HepG2 (cell line): Measurements from ENCODE around the gene TET3. TPM values are rescaled to one million over a fixed set of nuclear protein-coding genes. Genes with fewer than 3 reads are reported as not detected.

Experiments used
- EZH2 ChIP-seq: conservative IDR thresholded peaks from 2 replicates; pipeline ENCODE4 v1.6.1; 2012; ENCODE audit warnings: mild to moderate bottlenecking, low read depth, low read length, moderate library complexity
- FIP1L1 ChIP-seq: fragments of 200-400 bp; formaldehyde crosslinking; IDR thresholded peaks from 2 replicates; pipeline ENCODE4 v1.6.1; 2018; ENCODE audit warnings: low read depth, mild to moderate bottlenecking, low read length, moderate library complexity, borderline replicate concordance; ENCODE audit not compliant: insufficient read depth
- IRX3 ChIP-seq: sonication (generic); formaldehyde crosslinking; IDR thresholded peaks from 2 replicates; pipeline ENCODE4 v1.8.1; 2023; ENCODE audit warnings: mild to moderate bottlenecking, low read depth, missing genetic modification reagents, borderline replicate concordance
- JDP2 ChIP-seq: sonication (generic); formaldehyde crosslinking; IDR thresholded peaks from 2 replicates; pipeline ENCODE4 v1.8.1; 2022; ENCODE audit warnings: missing genetic modification reagents, borderline replicate concordance
- RXRA ChIP-seq: sonication (generic); formaldehyde crosslinking; IDR thresholded peaks from 2 replicates; pipeline ENCODE4 v1.5.1; 2020; ENCODE audit warnings: missing genetic modification reagents
- SATB2 ChIP-seq: sonication (generic); formaldehyde crosslinking; IDR thresholded peaks from 2 replicates; pipeline ENCODE4 v1.5.0; 2020; ENCODE audit warnings: missing genetic modification reagents
- STAG1 ChIP-seq: sonication (generic); formaldehyde crosslinking; IDR thresholded peaks from 2 replicates; pipeline ENCODE4 v1.4.0; 2020; ENCODE audit warnings: missing genetic modification reagents
- XBP1 ChIP-seq: sonication (generic); formaldehyde crosslinking; IDR thresholded peaks from 2 replicates; pipeline ENCODE4 v1.5.0; 2020; ENCODE audit warnings: missing genetic modification reagents
- ZNF234 ChIP-seq: sonication (generic); formaldehyde crosslinking; conservative IDR thresholded peaks from 2 replicates; pipeline ENCODE4 v1.5.1; 2020; ENCODE audit warnings: mild to moderate bottlenecking, missing genetic modification reagents
- ZNF335 ChIP-seq: sonication (generic); formaldehyde crosslinking; IDR thresholded peaks from 2 replicates; pipeline ENCODE4 v1.4.0; 2020; ENCODE audit warnings: missing genetic modification reagents
- ZNF430 ChIP-seq: sonication (generic); formaldehyde crosslinking; IDR thresholded peaks from 2 replicates; pipeline ENCODE4 v1.9.0; 2021; ENCODE audit warnings: mild to moderate bottlenecking, missing genetic modification reagents
- ZNF557 ChIP-seq: sonication (generic); formaldehyde crosslinking; IDR thresholded peaks from 2 replicates; pipeline ENCODE4 v1.4.0; 2020; ENCODE audit warnings: missing genetic modification reagents
- ZNF619 ChIP-seq: sonication (generic); formaldehyde crosslinking; IDR thresholded peaks from 2 replicates; pipeline ENCODE4 v1.4.0; 2020; ENCODE audit warnings: mild to moderate bottlenecking, missing genetic modification reagents
- ZNF672 ChIP-seq: sonication (generic); formaldehyde crosslinking; IDR thresholded peaks from 2 replicates; pipeline ENCODE4 v1.8.1; 2022; ENCODE audit warnings: missing genetic modification reagents
- ZNF709 ChIP-seq: sonication (generic); formaldehyde crosslinking; IDR thresholded peaks from 2 replicates; pipeline ENCODE4 v1.5.0; 2020; ENCODE audit warnings: mild to moderate bottlenecking, missing genetic modification reagents
- ZNF713 ChIP-seq: sonication (generic); formaldehyde crosslinking; IDR thresholded peaks from 2 replicates; pipeline ENCODE4 v1.4.0; 2020; ENCODE audit warnings: mild to moderate bottlenecking, missing genetic modification reagents
- ZNF768 ChIP-seq: sonication (generic); formaldehyde crosslinking; IDR thresholded peaks from 2 replicates; pipeline ENCODE4 v1.4.0; 2020; ENCODE audit warnings: missing genetic modification reagents
- ZNF772 ChIP-seq: sonication (generic); formaldehyde crosslinking; IDR thresholded peaks from 2 replicates; pipeline ENCODE4 v1.5.0; 2020; ENCODE audit warnings: mild to moderate bottlenecking, missing genetic modification reagents
- polyA plus RNA-seq, 8 experiments: library from polyadenylated mRNA; depleted of rRNA in 3 of 8; stranded (reverse) in 7 of 8; unstranded in 1 of 8; fragments of >200 nt; fragmentation: Illumina TruSeq in 4 of 8; extraction: Trizol in 4 of 8; gene quantifications; 2 replicates each; pipeline versions ENCODE4 v1.2.1 to v1.2.3, GENCODE V29; 2011 to 2016; ENCODE audit warnings: low read depth in 4 of 8, missing spikeins in 1 of 8, mixed read lengths in 1 of 8; ENCODE audit not compliant: insufficient read depth in 1 of 8
- total RNA-seq, 5 experiments: library from RNA; depleted of rRNA; stranded (reverse); fragments of >200 nt; fragmentation: Illumina TruSeq; extraction: Trizol; gene quantifications; 2 replicates each; pipeline ENCODE4 v1.2.3, GENCODE V29; 2016; ENCODE audit warnings: low read depth in 1 of 5
- TF ChIP-seq, protein P1 (sequence below): sonication (generic); formaldehyde crosslinking; IDR thresholded peaks from 2 replicates; pipeline ENCODE4 v1.4.0; 2020; ENCODE audit warnings: mild to moderate bottlenecking, missing genetic modification reagents
- TF ChIP-seq, protein P2 (sequence below): sonication (generic); formaldehyde crosslinking; IDR thresholded peaks from 2 replicates; pipeline ENCODE4 v1.4.0; 2020; ENCODE audit warnings: mild to moderate bottlenecking, missing genetic modification reagents
- TF ChIP-seq, protein P3 (sequence below): sonication (generic); formaldehyde crosslinking; IDR thresholded peaks from 2 replicates; pipeline ENCODE4 v1.8.0; 2022; ENCODE audit warnings: mild to moderate bottlenecking, missing genetic modification reagents, borderline replicate concordance
- TF ChIP-seq, protein P4 (sequence below): sonication (generic); formaldehyde crosslinking; IDR thresholded peaks from 2 replicates; pipeline ENCODE4 v1.4.0; 2020; ENCODE audit warnings: missing genetic modification reagents, low read depth, mild to moderate bottlenecking, borderline replicate concordance
- TF ChIP-seq, protein P5 (sequence below): sonication (generic); formaldehyde crosslinking; IDR thresholded peaks from 2 replicates; pipeline ENCODE4 v1.4.0; 2020; ENCODE audit warnings: missing genetic modification reagents

The TET3 gene
- total and polyA plus RNA-seq, 2 of the 13 experiments (the other 11 are each of a cell fraction or from before 2014, with no cell fraction given): 4.3 to 6.8 TPM

DNA sequence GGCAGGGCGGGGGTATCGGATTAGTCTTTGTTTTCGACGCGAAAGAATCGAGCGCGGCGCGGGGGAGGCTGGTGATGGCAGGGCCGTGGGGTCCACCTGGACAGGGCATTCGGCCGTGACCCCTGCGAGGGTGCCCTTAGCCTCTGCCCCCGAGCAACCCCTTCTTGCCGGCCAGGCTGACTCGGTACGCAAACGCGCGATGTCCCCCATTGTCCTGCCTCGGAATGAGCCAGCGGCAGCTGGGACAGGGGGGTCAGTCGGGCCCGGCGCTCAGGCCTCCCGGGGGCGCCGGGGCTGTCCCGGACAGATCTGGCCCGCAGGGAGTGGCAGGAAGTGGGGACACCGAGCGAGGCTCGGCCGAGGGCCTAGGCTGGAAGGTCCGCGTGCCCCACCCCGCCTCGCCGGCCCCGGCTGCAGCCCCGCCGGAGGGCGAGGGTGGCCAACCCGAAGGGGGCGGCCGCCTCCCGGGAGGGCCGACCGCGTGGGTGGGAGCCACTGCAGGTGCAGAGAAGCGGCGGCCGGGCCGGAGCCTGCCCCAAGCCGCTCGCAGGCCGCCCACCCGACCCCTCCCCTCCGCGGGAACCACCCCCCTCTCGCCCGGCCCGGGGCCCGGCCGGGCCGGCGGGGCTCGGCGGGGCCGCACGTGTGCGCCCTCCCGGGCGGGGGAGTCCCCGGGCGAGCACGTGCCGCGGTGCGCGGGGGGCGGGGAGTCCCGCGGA, at the start of gene TET3 (continued):
- TF ChIP-seq, protein P1, sequence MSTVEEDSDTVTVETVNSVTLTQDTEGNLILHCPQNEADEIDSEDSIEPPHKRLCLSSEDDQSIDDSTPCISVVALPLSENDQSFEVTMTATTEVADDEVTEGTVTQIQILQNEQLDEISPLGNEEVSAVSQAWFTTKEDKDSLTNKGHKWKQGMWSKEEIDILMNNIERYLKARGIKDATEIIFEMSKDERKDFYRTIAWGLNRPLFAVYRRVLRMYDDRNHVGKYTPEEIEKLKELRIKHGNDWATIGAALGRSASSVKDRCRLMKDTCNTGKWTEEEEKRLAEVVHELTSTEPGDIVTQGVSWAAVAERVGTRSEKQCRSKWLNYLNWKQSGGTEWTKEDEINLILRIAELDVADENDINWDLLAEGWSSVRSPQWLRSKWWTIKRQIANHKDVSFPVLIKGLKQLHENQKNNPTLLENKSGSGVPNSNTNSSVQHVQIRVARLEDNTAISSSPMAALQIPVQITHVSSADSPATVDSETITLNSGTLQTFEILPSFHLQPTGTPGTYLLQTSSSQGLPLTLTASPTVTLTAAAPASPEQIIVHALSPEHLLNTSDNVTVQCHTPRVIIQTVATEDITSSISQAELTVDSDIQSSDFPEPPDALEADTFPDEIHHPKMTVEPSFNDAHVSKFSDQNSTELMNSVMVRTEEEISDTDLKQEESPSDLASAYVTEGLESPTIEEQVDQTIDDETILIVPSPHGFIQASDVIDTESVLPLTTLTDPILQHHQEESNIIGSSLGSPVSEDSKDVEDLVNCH: 0 out of 2 replicates have a peak, but pooled peaks have one; percentile 57
- TF ChIP-seq, protein P2, sequence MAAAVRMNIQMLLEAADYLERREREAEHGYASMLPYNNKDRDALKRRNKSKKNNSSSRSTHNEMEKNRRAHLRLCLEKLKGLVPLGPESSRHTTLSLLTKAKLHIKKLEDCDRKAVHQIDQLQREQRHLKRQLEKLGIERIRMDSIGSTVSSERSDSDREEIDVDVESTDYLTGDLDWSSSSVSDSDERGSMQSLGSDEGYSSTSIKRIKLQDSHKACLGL (CRISPR knock-in tag): peak; percentile 47; the same call in 1 of the 2 replicates
- TF ChIP-seq ZNF619 (CRISPR knock-in tag) (0 out of 2 replicates have a peak, but pooled peaks have one; percentile 75), ZNF713 (CRISPR knock-in tag) (peak; percentile 85; the same call in 1 of the 2 replicates), ZNF672 (CRISPR knock-in tag) (no peak), EZH2 (no peak), FIP1L1 (no peak), IRX3 (CRISPR knock-in tag) (0 out of 2 replicates have a peak, but pooled peaks have one; percentile 71), STAG1 (CRISPR knock-in tag) (0 out of 2 replicates have a peak, but pooled peaks have one; percentile 1), ZNF557 (CRISPR knock-in tag) (no peak), XBP1 (CRISPR knock-in tag) (0 out of 2 replicates have a peak, but pooled peaks have one; percentile 21), ZNF768 (CRISPR knock-in tag) (peak; percentile 41; the same call in 1 of the 2 replicates), SATB2 (peak; percentile 79; the same call in 1 of the 2 replicates), RXRA (CRISPR knock-in tag) (peak; percentile 21; the same call in 1 of the 2 replicates), JDP2 (CRISPR knock-in tag) (no peak; the same call in 1 of the 2 replicates), ZNF234 (CRISPR knock-in tag) (no peak), ZNF335 (CRISPR knock-in tag) (0 out of 2 replicates have a peak, but pooled peaks have one; percentile 23), ZNF709 (CRISPR knock-in tag) (0 out of 2 replicates have a peak, but pooled peaks have one; percentile 44), ZNF772 (CRISPR knock-in tag) (peak; percentile 74; the same call in 1 of the 2 replicates), ZNF430 (CRISPR knock-in tag) (peak; percentile 83)
- TF ChIP-seq, protein P3, sequence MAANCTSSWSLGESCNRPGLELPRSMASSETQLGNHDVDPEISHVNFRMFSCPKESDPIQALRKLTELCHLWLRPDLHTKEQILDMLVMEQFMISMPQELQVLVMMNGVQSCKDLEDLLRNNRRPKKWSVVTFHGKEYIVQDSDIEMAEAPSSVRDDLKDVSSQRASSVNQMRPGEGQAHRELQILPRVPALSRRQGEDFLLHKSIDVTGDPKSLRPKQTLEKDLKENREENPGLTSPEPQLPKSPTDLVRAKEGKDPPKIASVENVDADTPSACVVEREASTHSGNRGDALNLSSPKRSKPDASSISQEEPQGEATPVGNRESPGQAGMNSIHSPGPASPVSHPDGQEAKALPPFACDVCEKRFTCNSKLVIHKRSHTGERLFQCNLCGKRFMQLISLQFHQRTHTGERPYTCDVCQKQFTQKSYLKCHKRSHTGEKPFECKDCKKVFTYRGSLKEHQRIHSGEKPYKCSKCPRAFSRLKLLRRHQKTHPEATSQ (CRISPR knock-in tag): 0 out of 2 replicates have a peak, but pooled peaks have one; percentile 83
- TF ChIP-seq, protein P4, sequence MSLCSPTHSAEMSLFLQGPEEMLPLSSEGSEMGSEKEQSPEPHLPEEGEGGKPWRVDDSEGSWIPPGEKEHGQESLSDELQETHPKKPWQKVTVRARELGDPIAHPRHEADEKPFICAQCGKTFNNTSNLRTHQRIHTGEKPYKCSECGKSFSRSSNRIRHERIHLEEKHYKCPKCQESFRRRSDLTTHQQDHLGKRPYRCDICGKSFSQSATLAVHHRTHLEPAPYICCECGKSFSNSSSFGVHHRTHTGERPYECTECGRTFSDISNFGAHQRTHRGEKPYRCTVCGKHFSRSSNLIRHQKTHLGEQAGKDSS: peak; percentile 81
- TF ChIP-seq, protein P5, sequence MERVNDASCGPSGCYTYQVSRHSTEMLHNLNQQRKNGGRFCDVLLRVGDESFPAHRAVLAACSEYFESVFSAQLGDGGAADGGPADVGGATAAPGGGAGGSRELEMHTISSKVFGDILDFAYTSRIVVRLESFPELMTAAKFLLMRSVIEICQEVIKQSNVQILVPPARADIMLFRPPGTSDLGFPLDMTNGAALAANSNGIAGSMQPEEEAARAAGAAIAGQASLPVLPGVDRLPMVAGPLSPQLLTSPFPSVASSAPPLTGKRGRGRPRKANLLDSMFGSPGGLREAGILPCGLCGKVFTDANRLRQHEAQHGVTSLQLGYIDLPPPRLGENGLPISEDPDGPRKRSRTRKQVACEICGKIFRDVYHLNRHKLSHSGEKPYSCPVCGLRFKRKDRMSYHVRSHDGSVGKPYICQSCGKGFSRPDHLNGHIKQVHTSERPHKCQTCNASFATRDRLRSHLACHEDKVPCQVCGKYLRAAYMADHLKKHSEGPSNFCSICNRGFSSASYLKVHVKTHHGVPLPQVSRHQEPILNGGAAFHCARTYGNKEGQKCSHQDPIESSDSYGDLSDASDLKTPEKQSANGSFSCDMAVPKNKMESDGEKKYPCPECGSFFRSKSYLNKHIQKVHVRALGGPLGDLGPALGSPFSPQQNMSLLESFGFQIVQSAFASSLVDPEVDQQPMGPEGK (CRISPR knock-in tag): peak; percentile 73
